Activated T-cell treated with anti-CD3 and anti-CD28 coated beads, Interleukin-2, amount 50 U/mL, for 1 hour (primary cell): ENCODE data around the gene PIGL.
"Not testable (repeated sequence)": the region's sequence is repeated elsewhere in the genome, so short reads cannot be mapped to it uniquely, and the experiment has no call there.

ENCODE experiments used
- DNase-seq: peaks from one replicate; pipeline ENCODE4 v3.0.0-alpha.2; 2020

PIGL gene

GRCh38 chr17:16217002-16217635 lies at the start of gene PIGL:
Gene PIGL (plus strand): TSS chr17:16217210. CDS start chr17:16217227, 17 bp downstream.
- peak; percentile 86 for DNase-seq

GRCh38 chr17:16171613-16172012 lies 45.4 kb upstream of the PIGL start:
- DNase-seq, result no peak

GRCh38 chr17:16178836-16179235 lies 38.2 kb upstream of the PIGL start:
- DNase-seq, result no peak

- DNase-seq, result no peak
Measured at GRCh38 chr17:16181581-16181980, 35.4 kb upstream of the PIGL start.

GRCh38 chr17:16187642-16188041 lies 29.4 kb upstream of the PIGL start:
- no peak for DNase-seq

GRCh38 chr17:16189791-16190348 lies 27.1 kb upstream of the PIGL start:
- DNase-seq, result no peak

- no peak for DNase-seq
Measured at GRCh38 chr17:16190703-16191360, 26.2 kb upstream of the PIGL start.

- no peak for DNase-seq
Measured at GRCh38 chr17:16191604-16192003, 25.4 kb upstream of the PIGL start.

- DNase-seq, result not testable (repeated sequence)
Measured at GRCh38 chr17:16194307-16194835, 22.6 kb upstream of the PIGL start.

- no peak for DNase-seq
Measured at GRCh38 chr17:16197276-16197675, 19.7 kb upstream of the PIGL start.

GRCh38 chr17:16199093-16199492 lies 17.9 kb upstream of the PIGL start:
- DNase-seq, result no peak

GRCh38 chr17:16201693-16202131 lies 15.3 kb upstream of the PIGL start:
- DNase-seq, result not testable (repeated sequence)

GRCh38 chr17:16202554-16203500 lies 14.2 kb upstream of the PIGL start:
- not testable (repeated sequence) for DNase-seq

GRCh38 chr17:16204763-16205162 lies 12.2 kb upstream of the PIGL start:
- DNase-seq, result not testable (repeated sequence)

- no peak for DNase-seq
Measured at GRCh38 chr17:16211590-16211989, 5.4 kb upstream of the PIGL start.

- no peak for DNase-seq
Measured at GRCh38 chr17:16212793-16213192, 4.2 kb upstream of the PIGL start.

GRCh38 chr17:16214190-16215001 lies 2.6 kb upstream of the PIGL start:
- DNase-seq, result no peak

- no peak for DNase-seq
Measured at GRCh38 chr17:16215002-16215272, 2.1 kb upstream of the PIGL start.

GRCh38 chr17:16215273-16215964 lies 1.6 kb upstream of the PIGL start, which contains the start of gene NCOR1:
Gene NCOR1 (minus strand): TSS chr17:16215534. CDS start chr17:16194569, 20,965 bp downstream.
- DNase-seq, result peak; percentile 90

- DNase-seq, result no peak
Measured at GRCh38 chr17:16215965-16216316, 1.1 kb upstream of the PIGL start.

- DNase-seq, result not testable (repeated sequence)
Measured at GRCh38 chr17:16216341-16217001, 539 bp upstream of the PIGL start.
